EL (cell line): ENCODE results near the gene MAP3K20.

Experiments
- DNase-seq: peaks from one replicate; pipeline ENCODE4 v3.0.0-alpha.2; 2016

Gene MAP3K20

DNA sequence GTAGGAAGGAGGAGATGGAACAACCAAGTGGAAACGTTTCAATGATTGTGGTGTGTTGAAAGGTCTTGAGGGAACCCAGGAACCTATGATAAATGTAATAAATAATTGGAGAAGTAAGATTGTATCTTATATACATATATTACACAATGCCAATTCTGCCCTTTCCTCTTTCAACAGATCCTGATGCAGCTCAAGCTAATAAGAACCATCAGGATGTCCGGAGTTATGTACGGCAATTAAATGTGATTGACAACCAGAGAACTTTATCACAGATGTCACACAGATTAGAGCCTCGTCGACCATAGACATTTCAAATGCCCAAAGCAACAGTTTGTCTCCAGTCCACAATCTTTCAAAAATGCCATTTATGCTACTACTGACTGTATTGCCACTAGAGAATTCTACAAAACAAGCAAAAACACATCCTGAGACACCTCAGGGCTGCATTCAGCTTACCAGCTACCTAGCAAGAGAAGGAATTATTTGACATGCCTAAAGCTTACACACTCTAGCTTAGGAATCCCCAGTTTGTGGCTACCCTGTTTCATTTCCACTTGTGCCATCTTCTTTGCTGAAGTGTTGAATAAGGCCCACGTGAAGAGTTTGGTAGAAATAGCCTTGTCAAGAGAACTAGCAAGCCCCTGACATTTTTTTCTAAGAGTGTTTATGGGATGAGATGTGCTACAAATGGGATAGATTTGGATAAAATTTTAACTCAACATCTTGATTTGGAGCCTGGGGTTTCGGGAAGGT is 24.0 kb upstream of the MAP3K20 start:
- no peak for DNase-seq

DNA sequence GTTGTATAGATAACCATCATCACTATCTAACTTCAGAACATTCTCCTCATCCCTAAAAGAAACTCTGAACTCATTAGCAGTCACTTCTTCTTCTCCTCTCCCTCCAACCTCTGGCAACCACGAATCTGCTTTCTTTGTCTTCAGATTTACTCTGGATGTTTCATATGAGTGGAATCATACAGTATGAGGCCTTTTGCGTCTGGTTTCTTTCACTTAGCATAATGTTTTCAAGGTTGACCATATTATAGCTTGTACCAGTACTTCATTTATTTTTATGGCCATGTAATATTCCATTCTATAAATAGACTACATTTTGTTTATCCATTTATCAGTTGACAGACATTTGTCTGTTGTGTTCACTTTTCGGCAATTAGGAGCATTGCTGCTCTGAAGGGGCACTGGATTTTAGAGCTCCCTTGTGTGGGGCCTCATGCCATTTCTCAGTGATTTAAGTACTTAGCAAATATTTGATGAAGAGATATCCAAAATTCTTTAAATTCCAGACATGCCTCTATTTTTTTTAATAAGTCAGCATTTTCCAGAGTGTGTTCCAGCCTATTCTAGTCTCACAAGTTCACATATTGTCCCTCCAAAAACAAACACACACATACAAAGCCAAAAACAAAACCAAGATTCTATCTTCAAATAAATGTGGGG is 22.5 kb upstream of the MAP3K20 start:
- DNase-seq, result peak; percentile 86

DNA sequence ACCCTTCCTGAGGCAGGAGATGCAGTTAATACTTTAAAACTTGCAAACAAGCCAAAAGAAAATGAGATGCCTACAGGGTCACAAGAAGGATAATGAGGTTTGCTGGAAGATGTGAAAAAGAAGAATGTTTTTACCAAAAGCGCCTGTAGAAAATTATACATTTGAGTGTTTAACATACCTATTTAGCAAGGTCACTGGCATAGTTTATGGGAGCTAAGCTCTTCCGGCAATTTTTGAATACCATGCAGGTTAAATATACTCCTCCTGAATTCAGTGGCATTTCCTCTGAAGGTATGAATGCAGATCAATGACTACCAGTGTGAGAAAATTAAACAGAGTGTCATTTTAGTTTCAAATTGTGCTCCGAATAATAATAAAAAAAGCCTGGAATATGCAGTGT is 21.2 kb upstream of the MAP3K20 start:
- DNase-seq, result peak; percentile 90

DNA sequence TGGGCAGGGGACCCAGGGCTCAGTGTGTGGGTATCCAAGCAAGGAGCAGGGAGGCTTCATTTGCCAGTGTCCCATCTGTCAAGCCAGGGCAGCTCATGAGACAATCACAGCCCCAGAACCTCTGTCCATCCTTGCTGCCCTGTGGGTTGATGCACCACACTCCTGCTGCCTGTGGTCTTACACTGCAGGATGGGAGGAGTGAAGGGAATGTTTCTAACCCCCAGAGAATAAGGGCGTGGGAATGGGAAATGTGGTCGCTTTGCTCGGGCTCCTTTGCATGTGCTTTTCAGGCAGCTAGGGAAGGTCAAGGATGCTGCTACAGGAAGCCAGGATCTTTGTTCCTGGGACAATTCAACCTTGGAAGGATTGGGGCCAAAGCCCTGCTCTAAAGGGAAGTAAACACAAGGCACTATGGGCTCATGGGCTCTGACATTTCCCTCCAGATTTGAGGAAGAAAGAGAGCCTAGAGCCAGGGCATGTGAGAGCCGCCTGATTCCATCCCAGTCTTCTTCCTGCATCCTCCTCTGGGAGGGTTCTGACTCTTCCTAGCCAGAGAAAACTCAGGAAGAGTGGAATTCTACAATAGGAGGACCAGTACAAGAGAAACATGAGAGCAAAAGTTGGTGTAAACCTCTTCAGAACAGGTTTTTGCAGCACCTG is 18.8 kb upstream of the MAP3K20 start:
- DNase-seq, result no peak

DNA sequence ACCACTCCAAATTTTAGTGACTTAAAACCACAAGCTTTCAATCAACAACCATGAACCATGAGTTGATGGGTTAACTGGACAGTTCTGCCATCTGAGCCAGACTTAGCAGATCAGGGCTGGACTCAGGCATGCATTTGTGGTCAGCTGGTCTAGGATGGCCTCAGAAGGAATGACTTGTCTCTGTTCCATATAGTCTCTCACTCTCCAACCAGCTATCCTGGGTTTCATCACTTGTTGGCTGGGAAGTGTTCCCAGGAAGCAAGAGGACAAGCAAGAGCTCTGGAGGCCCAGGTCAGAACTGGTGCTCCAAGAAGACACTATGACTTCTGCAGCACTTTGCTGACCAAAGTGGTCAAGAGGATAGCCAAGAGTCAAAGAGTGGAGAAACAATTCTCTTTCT is 17.5 kb upstream of the MAP3K20 start:
- DNase-seq, result peak; percentile 40

DNA sequence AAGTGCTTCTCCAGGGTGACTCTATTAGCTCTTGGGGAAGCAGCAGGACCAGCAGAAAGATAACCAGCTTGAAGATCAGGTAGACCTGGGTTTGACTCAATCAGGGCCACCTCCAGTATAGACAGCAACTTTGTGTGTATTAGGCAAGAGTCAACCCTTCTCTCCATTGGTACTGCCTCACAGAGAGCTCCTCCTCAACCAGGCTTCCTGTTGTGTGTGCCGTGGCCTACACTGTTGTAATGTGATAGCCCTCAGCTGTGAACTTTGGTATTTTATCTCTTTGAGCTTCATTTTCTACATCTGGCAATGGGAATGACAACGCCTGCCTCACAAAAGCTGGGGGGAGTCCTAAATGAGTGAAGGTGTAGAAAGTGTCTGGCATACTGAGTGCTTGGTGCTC is 17.0 kb upstream of the MAP3K20 start:
- DNase-seq, result no peak

DNA sequence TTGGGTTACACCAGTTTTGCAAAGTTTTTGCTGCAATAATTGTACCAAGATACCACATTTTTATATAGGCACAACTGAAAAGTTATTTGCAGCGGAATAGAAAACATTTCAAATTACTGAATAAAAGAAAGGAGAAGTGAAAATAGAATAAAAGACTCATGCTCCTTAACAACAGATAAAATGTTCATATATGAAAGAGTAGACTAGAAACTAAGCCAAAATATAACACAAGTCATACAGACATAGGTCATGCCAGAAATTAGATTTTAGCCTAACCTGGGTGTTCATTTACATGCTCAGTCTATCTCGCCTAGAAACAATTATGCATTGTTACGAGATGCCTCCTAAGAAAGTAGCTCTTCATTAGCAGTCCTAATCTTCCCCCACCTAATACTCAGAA is 16.4 kb upstream of the MAP3K20 start:
- DNase-seq, result no peak

DNA sequence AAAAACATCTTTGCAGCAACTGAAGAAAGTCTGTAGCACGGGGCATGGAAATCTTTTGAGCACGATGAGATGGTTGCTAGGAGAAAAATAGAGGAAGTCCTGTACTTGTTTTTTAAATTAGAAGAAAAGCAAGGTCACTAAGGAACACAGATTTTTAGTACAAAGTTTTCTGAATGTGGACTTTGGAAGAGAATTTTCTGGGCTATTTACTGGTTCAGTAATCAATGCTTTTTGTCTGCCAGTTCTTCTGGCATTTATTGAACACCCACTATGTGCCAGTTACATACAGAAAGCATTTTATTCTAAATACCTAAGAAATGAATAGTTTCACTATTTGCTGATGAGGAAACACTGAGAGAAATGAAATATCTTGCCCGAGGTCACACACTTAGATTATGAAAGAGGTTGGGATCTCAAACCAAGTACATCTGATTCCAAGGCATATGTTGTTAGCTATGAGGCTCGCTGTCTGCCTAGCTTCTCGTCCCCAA is 15.6 kb upstream of the MAP3K20 start:
- peak; percentile 71 for DNase-seq

DNA sequence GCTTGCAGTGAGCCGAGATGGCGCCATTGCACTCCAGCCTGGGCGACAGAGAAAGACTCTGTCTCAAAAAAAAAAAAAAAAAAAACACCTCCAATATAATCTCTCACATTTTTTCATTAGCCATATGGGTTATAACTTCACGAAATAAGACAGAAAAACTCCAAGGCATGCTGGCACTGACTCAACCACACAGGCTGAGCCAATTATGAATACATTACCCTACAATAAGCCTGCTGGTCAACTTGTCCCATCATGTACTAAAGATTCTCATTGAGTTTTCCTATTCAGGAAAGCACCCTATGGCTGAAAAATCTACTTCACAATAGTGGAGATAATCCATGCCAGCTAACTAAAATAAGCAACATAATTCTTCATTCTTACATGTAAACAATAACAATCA is 12.8 kb upstream of the MAP3K20 start:
- no peak for DNase-seq

DNA sequence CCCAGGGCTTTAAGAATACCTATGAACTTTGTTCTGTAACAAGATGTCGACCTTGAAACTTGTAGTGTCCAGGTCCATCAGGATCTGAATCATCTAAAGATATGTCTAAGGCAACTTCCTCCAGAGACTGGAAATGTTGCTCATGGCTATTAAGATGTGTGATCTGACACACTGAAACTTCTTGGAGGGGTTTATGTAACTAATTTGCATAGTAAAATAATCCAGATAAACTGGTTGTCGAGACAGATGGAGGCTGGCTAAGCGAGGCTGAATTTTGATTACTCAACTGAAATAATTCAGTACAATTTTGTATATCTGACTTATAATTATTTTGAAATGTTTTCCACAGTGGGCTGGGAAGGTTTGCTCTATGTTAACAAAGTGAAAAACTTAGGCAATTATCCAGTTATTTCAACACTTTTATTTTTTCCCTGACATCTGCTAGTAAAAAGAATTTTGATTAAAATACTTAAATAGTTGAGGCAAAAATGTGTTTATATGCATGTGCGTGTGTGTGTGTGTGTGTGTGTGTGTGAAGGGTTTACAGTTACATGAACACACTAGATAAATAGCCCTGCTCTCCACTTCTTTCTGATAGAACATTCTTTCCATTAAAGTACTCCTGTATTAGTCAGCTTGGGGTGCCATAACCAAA is 11.4 kb upstream of the MAP3K20 start:
- no peak for DNase-seq

DNA sequence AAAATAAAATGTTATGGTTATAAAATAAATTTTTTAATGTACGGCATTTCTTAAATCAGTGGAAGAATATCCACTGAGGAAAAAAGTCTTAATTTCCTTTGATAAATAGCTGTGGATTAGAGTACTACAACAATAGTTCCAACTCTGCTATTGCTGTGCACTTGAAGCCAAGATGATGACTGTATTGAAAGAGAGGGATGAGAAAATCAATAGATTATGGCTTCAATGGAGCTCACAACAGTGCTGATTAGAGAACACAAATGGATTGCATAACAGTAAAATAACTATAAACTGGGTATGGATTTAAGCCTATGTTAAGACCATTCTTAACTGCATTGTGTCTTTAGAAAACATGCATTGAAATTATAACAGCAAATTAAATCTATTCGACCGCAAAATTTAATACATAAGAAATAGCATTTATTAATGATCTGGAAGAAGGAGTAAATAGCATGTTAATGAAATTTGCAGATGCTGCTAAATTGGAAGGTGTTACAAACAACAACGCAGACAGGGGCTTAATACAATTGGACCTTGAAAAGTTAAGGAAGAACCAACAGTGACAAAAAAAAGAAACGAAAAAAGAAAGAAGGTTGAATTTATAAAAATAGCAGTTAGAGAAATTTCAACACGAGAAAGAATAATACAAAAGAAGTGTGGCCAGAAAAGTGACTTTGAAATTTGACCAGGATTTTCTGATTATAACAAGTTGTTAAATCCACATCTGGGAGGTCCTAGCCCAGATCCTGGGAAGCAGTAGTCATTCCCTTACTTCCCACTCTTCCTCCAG is 8.6 kb upstream of the MAP3K20 start:
- no peak for DNase-seq

DNA sequence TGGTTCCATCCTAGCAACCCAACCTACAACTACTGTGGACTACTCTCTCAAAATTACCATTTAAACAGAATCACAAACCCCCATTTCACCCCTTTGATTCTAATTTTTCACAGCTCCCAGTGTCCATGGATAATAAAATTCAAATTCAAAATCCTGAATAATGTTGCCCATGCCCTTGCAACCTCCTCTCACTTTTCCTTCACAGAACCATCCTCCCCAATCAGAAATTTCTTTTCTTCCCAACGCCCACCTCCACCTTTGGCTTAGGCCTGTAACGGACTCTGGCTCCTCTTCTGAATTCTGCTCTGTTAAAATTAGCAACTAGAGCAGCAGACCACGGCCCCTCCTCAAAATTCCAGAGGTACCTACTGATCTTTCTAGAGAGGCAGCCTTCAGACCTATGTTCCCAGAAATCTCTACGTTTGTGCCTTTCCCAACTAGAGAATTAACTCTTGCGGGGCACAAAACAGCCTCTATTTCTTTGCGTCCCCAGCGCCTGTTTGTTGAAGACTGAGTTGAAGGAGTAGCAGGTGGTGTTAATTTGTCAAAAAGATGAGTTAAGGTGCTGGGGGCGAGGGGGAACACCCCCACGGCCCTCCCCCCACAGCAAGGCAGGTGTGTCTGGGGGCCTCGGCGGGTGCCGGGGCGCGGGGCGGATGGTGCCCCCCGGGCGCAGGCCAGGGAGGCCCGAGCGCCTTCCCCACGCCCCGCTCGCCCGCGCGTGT is 428 bp upstream of the MAP3K20 start:
- no peak for DNase-seq

DNA sequence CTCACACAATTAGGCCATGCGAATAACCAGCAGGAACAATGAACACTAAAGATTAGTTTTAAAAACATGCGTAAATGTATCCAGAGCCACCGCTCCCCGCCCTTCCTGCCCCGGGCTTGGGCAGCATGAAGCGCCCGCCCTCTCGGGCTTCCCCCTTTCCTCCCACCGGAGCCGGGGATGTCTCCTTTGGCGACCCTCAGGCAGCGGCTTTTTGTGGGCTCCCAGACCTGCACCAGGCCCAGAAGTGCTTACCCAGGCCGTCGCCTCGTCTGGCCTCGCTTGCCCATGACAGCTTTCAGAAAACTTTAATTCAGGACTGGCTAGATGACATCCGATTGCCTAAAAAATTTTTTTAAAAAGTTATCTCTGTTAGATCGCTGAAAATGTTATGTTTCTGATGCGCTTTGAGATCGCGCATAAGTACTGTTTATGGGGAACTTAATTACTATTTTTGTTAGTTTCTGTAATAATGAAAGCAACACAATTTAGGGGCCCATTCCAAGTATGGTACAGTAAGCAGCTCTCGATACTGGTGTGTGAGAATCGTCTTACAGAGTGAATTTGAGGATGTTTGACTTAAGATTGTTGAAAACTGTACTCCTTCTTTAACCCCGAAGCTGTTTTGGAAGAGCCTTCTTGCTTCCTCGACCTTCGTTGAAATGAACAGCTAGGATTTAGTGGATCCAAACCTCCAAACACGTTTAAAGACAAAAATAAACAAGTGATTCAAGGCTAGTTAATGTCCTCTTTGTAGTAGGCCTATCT is 1.1 kb downstream of the MAP3K20 start:
- DNase-seq, result peak; percentile 55

DNA sequence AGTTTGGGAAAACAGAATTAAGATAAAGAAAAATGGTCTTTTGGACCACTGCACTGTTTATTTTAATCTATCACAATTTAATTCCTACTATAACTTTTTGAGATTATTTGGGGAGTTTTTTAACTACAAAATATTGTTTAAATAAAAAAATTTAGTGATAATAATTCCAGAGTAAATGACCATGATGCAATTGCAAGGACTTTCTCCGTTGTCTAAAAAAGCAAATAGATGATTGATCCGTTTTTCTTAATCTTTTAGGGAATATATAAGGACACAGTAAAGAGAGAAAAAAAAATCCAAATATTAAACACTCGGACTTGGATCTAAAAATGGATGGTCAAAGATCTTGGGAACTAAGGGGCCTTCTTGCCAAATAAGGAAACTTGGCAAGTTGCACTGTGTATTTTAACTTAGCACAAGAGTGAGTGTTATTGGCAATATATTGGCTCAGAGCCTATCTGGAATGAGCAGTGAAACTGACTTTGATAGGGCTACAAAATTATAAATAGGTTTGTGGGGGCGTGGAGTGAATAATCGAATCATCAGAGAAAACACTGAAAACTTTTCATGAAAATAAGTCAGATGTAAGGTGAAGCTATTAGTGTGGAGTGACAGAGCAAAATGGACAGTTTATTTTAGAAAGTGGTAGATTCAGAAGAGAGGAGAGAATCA is 2.0 kb downstream of the MAP3K20 start:
- peak; percentile 62 for DNase-seq

DNA sequence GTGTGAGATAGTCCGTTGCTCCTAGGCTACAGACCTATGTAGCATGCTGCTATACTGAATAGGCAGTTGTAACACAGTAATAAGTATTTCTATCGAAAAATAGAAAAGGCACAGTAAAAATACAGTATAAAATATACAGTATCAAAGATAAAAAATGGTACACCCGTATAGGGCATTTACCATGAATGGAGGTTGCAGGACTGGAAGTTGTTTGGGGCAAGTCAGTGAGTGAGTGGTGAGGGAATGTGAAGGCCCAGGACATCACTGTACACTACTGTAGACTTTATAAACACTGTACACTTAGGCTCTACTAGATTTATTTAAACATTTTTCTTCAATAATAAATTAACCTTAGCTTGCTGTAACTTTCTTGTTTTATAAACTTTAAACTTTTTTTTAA is 3.5 kb downstream of the MAP3K20 start:
- peak; percentile 46 for DNase-seq

DNA sequence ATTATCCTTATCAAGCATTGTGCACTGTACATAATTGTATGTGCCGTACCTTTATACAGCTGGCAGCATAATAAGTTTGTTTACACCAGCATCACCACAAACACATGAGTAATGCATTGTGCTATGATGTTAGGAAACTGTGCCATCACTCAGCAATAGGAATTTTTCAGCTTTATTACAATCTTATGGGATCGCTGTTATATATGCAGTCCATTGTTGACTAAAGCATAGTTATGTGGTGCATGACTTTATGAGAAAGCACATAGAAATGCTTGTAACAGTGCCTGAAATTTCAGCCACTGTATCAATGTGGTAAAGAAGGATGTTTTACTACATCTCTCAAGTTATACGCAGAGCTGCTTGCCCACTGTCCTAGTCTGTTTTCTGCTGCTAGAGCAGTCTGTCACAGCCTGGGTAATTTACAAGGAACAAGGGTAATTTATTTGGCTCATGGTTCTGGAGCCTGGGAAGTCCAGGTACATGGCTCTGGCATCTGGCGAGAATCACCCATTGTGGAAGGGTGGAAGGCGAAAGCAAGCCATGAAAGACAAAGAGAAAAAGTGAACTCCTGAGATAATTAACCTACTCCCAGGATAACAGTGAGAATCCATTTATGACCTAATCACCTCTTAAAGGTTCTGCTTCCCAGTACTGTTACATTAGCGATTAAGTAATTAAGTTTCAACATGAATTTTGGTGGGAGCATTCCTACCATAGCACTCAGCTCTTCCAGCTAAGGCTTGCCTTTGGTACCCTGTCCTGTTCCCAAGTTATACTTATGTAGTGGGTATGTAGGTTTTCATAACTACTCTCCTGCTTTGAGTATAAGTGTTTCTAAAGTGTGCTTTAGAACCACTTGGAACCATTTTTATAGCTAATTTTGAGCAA is 4.6 kb downstream of the MAP3K20 start:
- peak; percentile 94 for DNase-seq

DNA sequence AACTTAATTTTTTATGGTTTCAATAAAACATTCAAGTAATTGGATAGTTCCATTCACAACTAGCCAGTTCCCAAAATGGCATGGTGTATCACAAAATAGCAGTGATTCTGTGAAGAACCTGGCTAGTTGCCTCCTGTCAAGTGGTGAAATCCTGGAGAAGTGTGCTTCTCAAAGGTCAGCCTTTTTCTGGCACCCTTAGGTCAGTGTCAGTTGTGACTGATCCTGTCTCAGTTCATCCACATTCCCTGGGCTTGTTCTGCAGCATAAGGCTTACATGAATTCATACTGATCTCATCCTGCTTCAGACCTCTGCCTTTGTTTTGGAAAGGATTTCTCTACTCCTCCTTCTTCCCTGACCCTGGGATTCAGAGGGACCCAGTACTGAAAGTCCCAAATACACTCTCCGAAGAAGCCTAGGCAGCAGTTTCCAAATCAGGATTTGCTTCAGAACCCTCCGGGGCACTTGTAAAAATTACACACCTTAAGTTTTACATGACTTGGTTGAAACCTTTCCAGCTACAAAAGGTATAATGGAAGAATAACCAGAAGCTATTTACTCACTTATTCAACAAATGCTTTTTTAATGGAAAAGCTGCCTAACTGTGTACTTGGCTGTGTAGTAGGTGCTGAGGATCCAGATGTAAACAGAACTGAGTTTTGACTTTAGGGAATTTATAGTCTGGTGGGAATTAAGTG is 11.0 kb downstream of the MAP3K20 start:
- DNase-seq, result peak; percentile 54

DNA sequence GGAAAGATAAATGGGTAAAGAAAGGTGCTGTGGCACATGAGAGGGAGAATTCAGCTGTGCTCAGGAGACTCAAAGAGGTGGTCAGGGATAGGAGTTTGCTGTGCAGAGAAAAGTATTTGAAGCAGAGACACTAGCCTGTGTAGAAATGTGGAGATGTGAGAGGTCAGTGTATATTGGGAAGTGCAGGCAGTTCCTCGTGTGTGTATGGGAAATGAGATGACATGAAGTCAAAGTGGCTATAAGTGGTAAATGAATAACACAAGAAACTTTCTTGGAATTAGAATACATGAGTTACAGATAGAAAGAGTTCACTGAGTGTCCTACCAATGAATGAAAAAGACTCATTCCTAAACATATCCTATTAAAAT is 11.6 kb downstream of the MAP3K20 start:
- DNase-seq, result peak; percentile 67
